SK-N-SH treated with all-trans-retinoic acid at 6 μM for 48 hours (cell line): ENCODE data around the gene CFP.

ENCODE experiments used
- ATAC-seq: fragments of 200-7000 bp; cut with Tn5 transposase; 3 replicates; pipeline ENCODE4 v1.9.1; 2020; ENCODE audit warnings: mild to moderate bottlenecking, moderate library complexity
- ARNTL ChIP-seq: fragments of 450-650 bp; formaldehyde crosslinking; IDR thresholded peaks from 2 replicates; pipeline ENCODE4 v1.5.0; 2020; ENCODE audit warnings: low read depth, mild to moderate bottlenecking, moderate library complexity, borderline replicate concordance
- BACH2 ChIP-seq: fragments of 250-450 bp; sonication (Bioruptor Pico); IDR thresholded peaks from 2 replicates; pipeline ENCODE4 v1.9.0; 2021; ENCODE audit warnings: mild to moderate bottlenecking, borderline replicate concordance
- CSDC2 ChIP-seq: fragments of 250-450 bp; sonication (Bioruptor Pico); IDR thresholded peaks from 2 replicates; pipeline ENCODE4 v1.5.0; 2020; ENCODE audit warnings: mild to moderate bottlenecking, moderate library complexity
- CSRNP3 ChIP-seq: fragments of 250-450 bp; sonication (Bioruptor Pico); IDR thresholded peaks from 2 replicates; pipeline ENCODE4 v1.5.1; 2021; ENCODE audit warnings: mild to moderate bottlenecking, moderate library complexity
- GLIS3 ChIP-seq: fragments of 250-450 bp; sonication (Bioruptor Pico); IDR thresholded peaks from 2 replicates; pipeline ENCODE4 v1.5.0; 2020; ENCODE audit warnings: mild to moderate bottlenecking, moderate library complexity
- ISL1 ChIP-seq: fragments of 250-450 bp; sonication (Bioruptor Pico); IDR thresholded peaks from 2 replicates; pipeline ENCODE4 v2.1.2; 2022; ENCODE audit warnings: mild to moderate bottlenecking, moderate library complexity
- OSR1 ChIP-seq: fragments of 250-450 bp; sonication (Bioruptor Pico); IDR thresholded peaks from 2 replicates; pipeline ENCODE4 v1.8.0; 2022; ENCODE audit warnings: moderate library complexity, mild to moderate bottlenecking, inconsistent platforms
- PPARA ChIP-seq: fragments of 250-450 bp; sonication (Bioruptor Pico); IDR thresholded peaks from 2 replicates; pipeline ENCODE4 v1.5.0; 2020; ENCODE audit warnings: mild to moderate bottlenecking, borderline replicate concordance
- RARB ChIP-seq: fragments of 250-450 bp; sonication (Bioruptor Pico); IDR thresholded peaks from 2 replicates; pipeline ENCODE4 v1.8.0; 2021; ENCODE audit warnings: mild to moderate bottlenecking, moderate library complexity
- TCF4 ChIP-seq: fragments of 250-450 bp; sonication (Bioruptor Pico); IDR thresholded peaks from 2 replicates; pipeline ENCODE4 v1.8.0; 2021; ENCODE audit warnings: mild to moderate bottlenecking, moderate library complexity, borderline replicate concordance
- ZC3H10 ChIP-seq: fragments of 250-450 bp; sonication (Bioruptor Pico); IDR thresholded peaks from 2 replicates; pipeline ENCODE4 v1.5.1; 2021; ENCODE audit warnings: mild to moderate bottlenecking, moderate library complexity
- ZFP3 ChIP-seq: fragments of 250-450 bp; sonication (Bioruptor Pico); IDR thresholded peaks from 2 replicates; pipeline ENCODE4 v1.5.0; 2020; ENCODE audit warnings: mild to moderate bottlenecking, moderate library complexity
- ZFP30 ChIP-seq: fragments of 450-650 bp; formaldehyde crosslinking; IDR thresholded peaks from 2 replicates; pipeline ENCODE4 v1.5.0; 2022; ENCODE audit warnings: mild to moderate bottlenecking, moderate library complexity
- ZNF565 ChIP-seq: fragments of 450-650 bp; formaldehyde crosslinking; conservative IDR thresholded peaks from 2 replicates; pipeline ENCODE4 v1.5.0; 2020; ENCODE audit warnings: low read depth, mild to moderate bottlenecking, moderate library complexity
- ZNF70 ChIP-seq: fragments of 450-650 bp; formaldehyde crosslinking; IDR thresholded peaks from 2 replicates; pipeline ENCODE4 v1.5.0; 2020; ENCODE audit warnings: mild to moderate bottlenecking, moderate library complexity
- ZNF8 ChIP-seq: fragments of 450-650 bp; formaldehyde crosslinking; IDR thresholded peaks from 2 replicates; pipeline ENCODE4 v1.5.0; 2020; ENCODE audit warnings: mild to moderate bottlenecking, moderate library complexity
- TF ChIP-seq, protein P1 (sequence below): fragments of 250-450 bp; sonication (Bioruptor Pico); IDR thresholded peaks from 2 replicates; pipeline ENCODE4 v1.8.0; 2020; ENCODE audit warnings: mild to moderate bottlenecking, moderate library complexity, borderline replicate concordance
- TF ChIP-seq, protein P2 (sequence below): fragments of 250-450 bp; sonication (Bioruptor Pico); IDR thresholded peaks from 2 replicates; pipeline ENCODE4 v1.8.0; 2021; ENCODE audit warnings: low read depth, mild to moderate bottlenecking, moderate library complexity, borderline replicate concordance
- TF ChIP-seq, protein P3 (sequence below): fragments of 250-450 bp; sonication (Bioruptor Pico); IDR thresholded peaks from 2 replicates; pipeline ENCODE4 v1.5.1; 2020; ENCODE audit warnings: low read depth, mild to moderate bottlenecking, moderate library complexity
- TF ChIP-seq, protein P4 (sequence below): fragments of 250-450 bp; sonication (Bioruptor Pico); IDR thresholded peaks from 2 replicates; pipeline ENCODE4 v1.5.0; 2020; ENCODE audit warnings: mild to moderate bottlenecking, moderate library complexity

The CFP gene

GRCh38 chrX:47646636-47647035 is 16.9 kb upstream of the CFP start:
- ATAC-seq, result no peak

DNA sequence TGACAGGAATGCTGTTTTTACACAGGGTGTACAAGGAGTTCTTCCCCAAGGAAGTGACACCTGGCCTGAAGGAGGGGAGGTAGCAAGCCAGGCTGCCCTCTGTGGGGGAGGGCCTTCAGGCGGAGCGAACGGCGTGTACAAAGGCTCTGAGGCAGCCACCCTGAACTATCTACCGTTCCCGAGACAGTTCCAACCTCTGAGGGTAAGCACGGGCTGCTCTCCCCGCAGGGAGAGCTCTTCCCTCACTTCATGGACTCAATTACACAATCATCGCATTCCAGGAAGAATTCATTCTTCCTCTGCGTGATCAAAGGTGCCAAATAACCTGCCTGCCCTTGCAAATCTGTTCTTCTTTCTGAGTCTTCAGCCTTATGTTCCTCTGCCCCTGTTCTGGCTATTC is 15.8 kb upstream of the CFP start:
- ATAC-seq, result no peak
- no peak for TF ChIP-seq BACH2 (CRISPR knock-in tag)

More at GRCh38 chrX:47646636-47647035, 16.9 kb upstream of the CFP start:
- TF ChIP-seq, protein P1, sequence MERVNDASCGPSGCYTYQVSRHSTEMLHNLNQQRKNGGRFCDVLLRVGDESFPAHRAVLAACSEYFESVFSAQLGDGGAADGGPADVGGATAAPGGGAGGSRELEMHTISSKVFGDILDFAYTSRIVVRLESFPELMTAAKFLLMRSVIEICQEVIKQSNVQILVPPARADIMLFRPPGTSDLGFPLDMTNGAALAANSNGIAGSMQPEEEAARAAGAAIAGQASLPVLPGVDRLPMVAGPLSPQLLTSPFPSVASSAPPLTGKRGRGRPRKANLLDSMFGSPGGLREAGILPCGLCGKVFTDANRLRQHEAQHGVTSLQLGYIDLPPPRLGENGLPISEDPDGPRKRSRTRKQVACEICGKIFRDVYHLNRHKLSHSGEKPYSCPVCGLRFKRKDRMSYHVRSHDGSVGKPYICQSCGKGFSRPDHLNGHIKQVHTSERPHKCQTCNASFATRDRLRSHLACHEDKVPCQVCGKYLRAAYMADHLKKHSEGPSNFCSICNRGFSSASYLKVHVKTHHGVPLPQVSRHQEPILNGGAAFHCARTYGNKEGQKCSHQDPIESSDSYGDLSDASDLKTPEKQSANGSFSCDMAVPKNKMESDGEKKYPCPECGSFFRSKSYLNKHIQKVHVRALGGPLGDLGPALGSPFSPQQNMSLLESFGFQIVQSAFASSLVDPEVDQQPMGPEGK (CRISPR knock-in tag), result no peak
- TF ChIP-seq ZFP3 (CRISPR knock-in tag), result no peak
- TF ChIP-seq RARB (CRISPR knock-in tag), result no peak
- no peak for TF ChIP-seq TCF4 (CRISPR knock-in tag)
- no peak for TF ChIP-seq ZNF565 (CRISPR knock-in tag)
- TF ChIP-seq ZC3H10 (CRISPR knock-in tag), result no peak
- TF ChIP-seq, protein P2, sequence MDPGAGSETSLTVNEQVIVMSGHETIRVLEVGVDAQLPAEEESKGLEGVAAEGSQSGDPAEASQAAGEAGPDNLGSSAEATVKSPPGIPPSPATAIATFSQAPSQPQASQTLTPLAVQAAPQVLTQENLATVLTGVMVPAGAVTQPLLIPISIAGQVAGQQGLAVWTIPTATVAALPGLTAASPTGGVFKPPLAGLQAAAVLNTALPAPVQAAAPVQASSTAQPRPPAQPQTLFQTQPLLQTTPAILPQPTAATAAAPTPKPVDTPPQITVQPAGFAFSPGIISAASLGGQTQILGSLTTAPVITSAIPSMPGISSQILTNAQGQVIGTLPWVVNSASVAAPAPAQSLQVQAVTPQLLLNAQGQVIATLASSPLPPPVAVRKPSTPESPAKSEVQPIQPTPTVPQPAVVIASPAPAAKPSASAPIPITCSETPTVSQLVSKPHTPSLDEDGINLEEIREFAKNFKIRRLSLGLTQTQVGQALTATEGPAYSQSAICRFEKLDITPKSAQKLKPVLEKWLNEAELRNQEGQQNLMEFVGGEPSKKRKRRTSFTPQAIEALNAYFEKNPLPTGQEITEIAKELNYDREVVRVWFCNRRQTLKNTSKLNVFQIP (CRISPR knock-in tag), result no peak
- no peak for TF ChIP-seq ARNTL (CRISPR knock-in tag)
- TF ChIP-seq PPARA (CRISPR knock-in tag), result no peak
- TF ChIP-seq ZNF8 (CRISPR knock-in tag), result no peak
- no peak for TF ChIP-seq CSDC2
- TF ChIP-seq ZNF70 (CRISPR knock-in tag), result no peak
- no peak for TF ChIP-seq ZFP30
- TF ChIP-seq, protein P3, sequence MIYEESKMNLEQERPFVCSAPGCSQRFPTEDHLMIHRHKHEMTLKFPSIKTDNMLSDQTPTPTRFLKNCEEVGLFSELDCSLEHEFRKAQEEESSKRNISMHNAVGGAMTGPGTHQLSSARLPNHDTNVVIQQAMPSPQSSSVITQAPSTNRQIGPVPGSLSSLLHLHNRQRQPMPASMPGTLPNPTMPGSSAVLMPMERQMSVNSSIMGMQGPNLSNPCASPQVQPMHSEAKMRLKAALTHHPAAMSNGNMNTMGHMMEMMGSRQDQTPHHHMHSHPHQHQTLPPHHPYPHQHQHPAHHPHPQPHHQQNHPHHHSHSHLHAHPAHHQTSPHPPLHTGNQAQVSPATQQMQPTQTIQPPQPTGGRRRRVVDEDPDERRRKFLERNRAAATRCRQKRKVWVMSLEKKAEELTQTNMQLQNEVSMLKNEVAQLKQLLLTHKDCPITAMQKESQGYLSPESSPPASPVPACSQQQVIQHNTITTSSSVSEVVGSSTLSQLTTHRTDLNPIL (CRISPR knock-in tag), result no peak
- no peak for TF ChIP-seq GLIS3 (CRISPR knock-in tag)

DNA sequence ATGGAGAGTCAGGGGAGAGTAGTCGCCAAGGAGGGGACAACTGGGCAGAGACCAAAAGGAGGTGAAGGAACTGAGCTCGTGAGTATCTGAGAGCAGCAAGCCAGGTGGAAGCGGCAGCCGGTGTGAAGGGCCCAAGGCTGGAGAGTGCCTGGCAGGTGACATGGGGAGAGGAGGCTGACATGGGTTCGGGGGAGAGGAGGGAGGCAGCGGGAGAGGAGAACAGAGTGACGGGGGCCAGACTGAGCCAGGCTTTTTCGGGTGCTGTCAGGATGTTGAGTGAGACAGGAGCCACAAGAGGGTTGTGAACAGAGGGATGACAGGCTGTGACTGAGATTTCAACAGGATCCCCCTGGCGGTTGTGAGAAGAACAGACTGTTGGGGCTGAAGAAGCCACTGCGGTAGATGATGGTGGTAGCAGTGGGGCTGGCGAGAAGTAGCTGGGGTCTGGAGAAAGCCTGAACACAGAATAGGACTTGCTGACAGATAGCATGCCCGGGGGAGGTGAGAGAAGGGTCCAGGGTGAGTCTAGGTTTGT is 14.9 kb upstream of the CFP start:
- peak; percentile 91 for ATAC-seq
- TF ChIP-seq ZFP30 (no peak), CSRNP3 (CRISPR knock-in tag) (no peak), CSDC2 (no peak), GLIS3 (CRISPR knock-in tag) (no peak), ZC3H10 (CRISPR knock-in tag) (no peak), RARB (CRISPR knock-in tag) (no peak), ZNF70 (CRISPR knock-in tag) (no peak), ISL1 (CRISPR knock-in tag) (no peak), OSR1 (CRISPR knock-in tag) (no peak), TCF4 (CRISPR knock-in tag) (no peak), ZNF565 (CRISPR knock-in tag) (no peak), PPARA (CRISPR knock-in tag) (no peak)
- TF ChIP-seq, protein P2 (CRISPR knock-in tag), result no peak
- TF ChIP-seq, protein P4, sequence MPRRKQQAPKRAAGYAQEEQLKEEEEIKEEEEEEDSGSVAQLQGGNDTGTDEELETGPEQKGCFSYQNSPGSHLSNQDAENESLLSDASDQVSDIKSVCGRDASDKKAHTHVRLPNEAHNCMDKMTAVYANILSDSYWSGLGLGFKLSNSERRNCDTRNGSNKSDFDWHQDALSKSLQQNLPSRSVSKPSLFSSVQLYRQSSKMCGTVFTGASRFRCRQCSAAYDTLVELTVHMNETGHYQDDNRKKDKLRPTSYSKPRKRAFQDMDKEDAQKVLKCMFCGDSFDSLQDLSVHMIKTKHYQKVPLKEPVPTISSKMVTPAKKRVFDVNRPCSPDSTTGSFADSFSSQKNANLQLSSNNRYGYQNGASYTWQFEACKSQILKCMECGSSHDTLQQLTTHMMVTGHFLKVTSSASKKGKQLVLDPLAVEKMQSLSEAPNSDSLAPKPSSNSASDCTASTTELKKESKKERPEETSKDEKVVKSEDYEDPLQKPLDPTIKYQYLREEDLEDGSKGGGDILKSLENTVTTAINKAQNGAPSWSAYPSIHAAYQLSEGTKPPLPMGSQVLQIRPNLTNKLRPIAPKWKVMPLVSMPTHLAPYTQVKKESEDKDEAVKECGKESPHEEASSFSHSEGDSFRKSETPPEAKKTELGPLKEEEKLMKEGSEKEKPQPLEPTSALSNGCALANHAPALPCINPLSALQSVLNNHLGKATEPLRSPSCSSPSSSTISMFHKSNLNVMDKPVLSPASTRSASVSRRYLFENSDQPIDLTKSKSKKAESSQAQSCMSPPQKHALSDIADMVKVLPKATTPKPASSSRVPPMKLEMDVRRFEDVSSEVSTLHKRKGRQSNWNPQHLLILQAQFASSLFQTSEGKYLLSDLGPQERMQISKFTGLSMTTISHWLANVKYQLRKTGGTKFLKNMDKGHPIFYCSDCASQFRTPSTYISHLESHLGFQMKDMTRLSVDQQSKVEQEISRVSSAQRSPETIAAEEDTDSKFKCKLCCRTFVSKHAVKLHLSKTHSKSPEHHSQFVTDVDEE, result no peak
- TF ChIP-seq, protein P1 (CRISPR knock-in tag), result no peak
